ENCODE data around the gene TACR3. TPM values are rescaled to one million over a fixed set of nuclear protein-coding genes. Genes with fewer than 3 reads are reported as not detected.
"Not testable (repeated sequence)": the region's sequence is repeated elsewhere in the genome, so short reads cannot be mapped to it uniquely, and the experiment has no call there.

Gene TACR3
- total RNA-seq, 4 donors from 2014 or later: not detected

DNA sequence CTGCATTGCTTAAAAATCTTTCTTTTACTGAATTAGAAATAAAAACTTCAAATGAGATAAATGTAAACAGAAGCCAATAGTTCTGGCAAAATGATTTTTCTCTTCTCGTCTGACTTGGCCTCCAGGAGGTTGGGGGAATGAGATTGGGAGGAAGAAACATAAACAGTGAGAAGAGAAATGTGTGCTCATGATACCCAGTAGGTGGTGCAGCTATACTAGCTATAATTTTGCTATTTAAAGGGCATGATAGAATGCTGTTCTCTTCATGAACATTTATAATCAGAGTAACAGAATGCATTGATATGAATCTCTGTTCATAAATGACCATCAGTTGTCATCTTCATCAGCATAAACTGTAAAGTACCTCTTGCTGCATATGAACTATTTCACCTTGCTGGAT is 85.5 kb downstream of the TACR3 start:
- WGBS, 2 donors (ENCODE audit: low coverage in 1 of 2): 0 to 25% methylated on average over 1 of the region's 1 CpG

DNA sequence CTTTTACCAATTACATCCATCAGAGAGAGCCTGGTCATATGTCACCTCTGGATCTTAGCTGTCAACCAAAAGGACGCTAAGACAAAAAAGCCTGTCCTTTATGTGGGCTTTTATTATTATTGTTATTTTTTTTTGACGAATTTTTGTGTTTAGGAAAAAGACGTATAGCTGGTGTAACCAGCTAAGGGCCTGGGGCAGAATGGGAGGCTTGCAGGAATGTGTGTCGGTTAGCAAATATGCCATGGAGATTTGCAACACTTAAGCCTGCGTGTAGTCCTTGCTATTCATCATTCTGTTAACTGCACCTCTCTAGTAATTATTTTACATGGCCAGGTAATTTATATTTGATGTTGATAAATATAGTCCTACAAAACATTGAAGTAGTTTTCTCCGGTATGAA is 93.5 kb downstream of the TACR3 start:
- Histone ChIP-seq H3K4me1 (no peaks in the 10 kb centered on the region), H3K27me3 (no peaks in the 10 kb centered on the region), H3K36me3 (no peaks in the 10 kb centered on the region), H3K9me3 (no peaks in the 10 kb centered on the region), H3K4me3 (no peak overlapping the region), H3K27ac (no peak overlapping the region)
- TF ChIP-seq, protein P1, sequence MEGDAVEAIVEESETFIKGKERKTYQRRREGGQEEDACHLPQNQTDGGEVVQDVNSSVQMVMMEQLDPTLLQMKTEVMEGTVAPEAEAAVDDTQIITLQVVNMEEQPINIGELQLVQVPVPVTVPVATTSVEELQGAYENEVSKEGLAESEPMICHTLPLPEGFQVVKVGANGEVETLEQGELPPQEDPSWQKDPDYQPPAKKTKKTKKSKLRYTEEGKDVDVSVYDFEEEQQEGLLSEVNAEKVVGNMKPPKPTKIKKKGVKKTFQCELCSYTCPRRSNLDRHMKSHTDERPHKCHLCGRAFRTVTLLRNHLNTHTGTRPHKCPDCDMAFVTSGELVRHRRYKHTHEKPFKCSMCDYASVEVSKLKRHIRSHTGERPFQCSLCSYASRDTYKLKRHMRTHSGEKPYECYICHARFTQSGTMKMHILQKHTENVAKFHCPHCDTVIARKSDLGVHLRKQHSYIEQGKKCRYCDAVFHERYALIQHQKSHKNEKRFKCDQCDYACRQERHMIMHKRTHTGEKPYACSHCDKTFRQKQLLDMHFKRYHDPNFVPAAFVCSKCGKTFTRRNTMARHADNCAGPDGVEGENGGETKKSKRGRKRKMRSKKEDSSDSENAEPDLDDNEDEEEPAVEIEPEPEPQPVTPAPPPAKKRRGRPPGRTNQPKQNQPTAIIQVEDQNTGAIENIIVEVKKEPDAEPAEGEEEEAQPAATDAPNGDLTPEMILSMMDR (IDR thresholded peaks at IDR 0.05): no peak
- TF ChIP-seq POLR2A (IDR thresholded peaks at IDR 0.05) (no peak), EP300 (IDR thresholded peaks at IDR 0.05; ENCODE audit: low read depth) (no peak), POLR2AphosphoS5 (IDR thresholded peaks at IDR 0.05) (no peak)
- intact Hi-C loops (cut with DNase I; ENCODE audit: low total_unique reads): no loop called here
- in situ Hi-C loops (cut with MboI; ENCODE audit: low pct_ligation_motif_present in 1 of 4, low pct_unique_long_range_greater_than_20kb in 1 of 4, low sequenced_read_pairs in 3 of 4): no loop called here
- WGBS, 2 donors (ENCODE audit: low coverage in 1 of 2): 78 to 82% methylated on average over 6 of the region's 6 CpGs
- DNase-seq: no peak

More for the DNA sequence above, 85.5 kb downstream of the TACR3 start:
- H3K27ac ChIP-seq: no peak overlapping the region
- H3K27me3 ChIP-seq: no peaks in the 10 kb centered on the region
- intact Hi-C loops (cut with DNase I; ENCODE audit: low total_unique reads) (no loop called here), in situ Hi-C loops (cut with MboI; ENCODE audit: low pct_ligation_motif_present in 1 of 4, low pct_unique_long_range_greater_than_20kb in 1 of 4, low sequenced_read_pairs in 3 of 4) (no loop called here)
- TF ChIP-seq POLR2A (IDR thresholded peaks at IDR 0.05): no peak
- H3K4me3 ChIP-seq: no peak overlapping the region
- no peaks in the 10 kb centered on the region for H3K4me1 ChIP-seq
- no peaks in the 10 kb centered on the region for H3K9me3 ChIP-seq
- H3K36me3 ChIP-seq: no peaks in the 10 kb centered on the region
- no peak for DNase-seq

DNA sequence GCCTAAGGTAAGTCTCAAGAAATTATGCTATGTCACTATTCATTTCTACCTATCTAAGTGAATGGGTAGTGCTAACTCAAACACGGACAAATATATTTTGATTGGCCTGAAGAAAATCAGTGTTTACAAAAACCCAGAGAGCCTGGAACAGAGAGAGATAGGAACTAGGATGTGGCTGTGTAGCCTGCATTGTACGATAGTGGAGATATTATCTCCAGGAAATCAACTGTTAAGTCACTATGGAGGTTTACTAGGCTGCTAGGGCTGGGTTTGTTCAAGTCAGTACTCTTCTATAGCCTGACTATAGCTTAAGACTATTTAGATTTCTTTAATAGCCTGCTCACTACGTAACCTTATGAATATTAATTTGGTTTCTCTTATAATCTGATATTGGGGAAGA is 127.9 kb downstream of the TACR3 start:
- in situ Hi-C loops (cut with MboI; ENCODE audit: low pct_ligation_motif_present in 1 of 4, low pct_unique_long_range_greater_than_20kb in 1 of 4, low sequenced_read_pairs in 3 of 4): no loop called here
- no peak for DNase-seq

DNA sequence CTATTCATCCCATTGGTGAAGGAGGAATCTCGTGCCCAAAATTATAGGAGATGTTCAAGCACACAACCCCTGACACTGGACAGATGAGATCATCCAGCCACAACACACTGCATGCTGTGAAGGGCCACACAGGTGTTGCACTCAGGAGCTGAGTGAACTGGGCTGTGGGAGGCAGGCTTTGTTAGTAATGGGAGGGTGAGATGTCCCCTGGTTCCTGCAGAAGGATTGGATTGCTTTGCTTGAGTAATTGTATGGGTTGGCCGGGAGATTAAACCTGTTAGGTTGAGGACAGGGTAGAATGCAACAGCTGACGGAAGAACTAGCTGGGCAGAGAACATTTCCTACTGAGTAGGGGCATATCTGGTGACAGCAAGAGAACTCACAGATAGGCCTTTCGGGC is 152.2 kb downstream of the TACR3 start:
- no peaks in the 10 kb centered on the region for H3K36me3 ChIP-seq
- intact Hi-C loops (cut with DNase I; ENCODE audit: low total_unique reads) (no loop called here), in situ Hi-C loops (cut with MboI; ENCODE audit: low pct_ligation_motif_present in 1 of 4, low pct_unique_long_range_greater_than_20kb in 1 of 4, low sequenced_read_pairs in 3 of 4) (no loop called here)
- H3K4me1 ChIP-seq: no peaks in the 10 kb centered on the region
- no peak overlapping the region for H3K27ac ChIP-seq
- no peak for TF ChIP-seq EP300 (IDR thresholded peaks at IDR 0.05; ENCODE audit: low read depth)
- no peak for TF ChIP-seq POLR2A (IDR thresholded peaks at IDR 0.05)
- no peak overlapping the region for H3K4me3 ChIP-seq
- H3K27me3 ChIP-seq: no peaks in the 10 kb centered on the region
- no peaks in the 10 kb centered on the region for H3K9me3 ChIP-seq
- no peak for DNase-seq
- 60 to 83% methylated on average over 1 to 4 of the region's 4 CpGs for WGBS, 2 donors (ENCODE audit: low coverage in 1 of 2)

More for the DNA sequence above, 127.9 kb downstream of the TACR3 start:
- no peaks in the 10 kb centered on the region for H3K27me3 ChIP-seq
- intact Hi-C loops (cut with DNase I; ENCODE audit: low total_unique reads): no loop called here
- 63 to 68% methylated on average over 3 of the region's 3 CpGs for WGBS, 2 donors (ENCODE audit: low coverage in 1 of 2)
- H3K4me1 ChIP-seq: no peaks in the 10 kb centered on the region
- TF ChIP-seq, protein P1 (IDR thresholded peaks at IDR 0.05): no peak
- TF ChIP-seq POLR2AphosphoS5 (IDR thresholded peaks at IDR 0.05): no peak
- no peak for TF ChIP-seq EP300 (IDR thresholded peaks at IDR 0.05; ENCODE audit: low read depth)
- no peak for TF ChIP-seq POLR2A (IDR thresholded peaks at IDR 0.05)
- H3K36me3 ChIP-seq: no peaks in the 10 kb centered on the region
- no peaks in the 10 kb centered on the region for H3K9me3 ChIP-seq
- H3K27ac ChIP-seq: no peak overlapping the region
- H3K4me3 ChIP-seq: no peak overlapping the region

DNA sequence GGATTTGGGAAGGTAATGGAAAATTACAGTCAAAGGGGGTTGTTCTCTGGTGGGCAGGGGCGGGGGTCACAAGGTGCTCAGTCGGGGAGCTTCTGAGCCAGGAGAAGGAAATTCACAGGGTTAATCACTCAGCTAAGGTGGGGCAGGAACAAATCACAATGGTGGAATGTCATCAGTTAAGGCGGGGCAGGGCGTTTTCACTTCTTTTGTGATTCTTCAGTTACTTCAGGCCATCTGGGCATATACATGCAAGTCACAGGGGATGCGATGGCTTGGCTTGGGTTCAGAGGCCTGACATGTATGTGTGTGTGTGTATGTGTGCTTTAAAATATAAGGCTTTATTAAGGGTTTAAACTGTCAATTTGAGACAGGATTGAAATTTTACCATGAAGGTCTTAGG is 160.6 kb downstream of the TACR3 start:
- DNase-seq; H3K4me1 ChIP-seq; H3K9me3 ChIP-seq; H3K36me3 ChIP-seq; intact Hi-C loops (cut with DNase I; ENCODE audit: low total_unique reads); H3K27me3 ChIP-seq; H3K4me3 ChIP-seq; in situ Hi-C loops (cut with MboI; ENCODE audit: low pct_ligation_motif_present in 1 of 4, low pct_unique_long_range_greater_than_20kb in 1 of 4, low sequenced_read_pairs in 3 of 4); H3K27ac ChIP-seq: not testable (repeated sequence)
- WGBS, 2 donors (ENCODE audit: low coverage in 1 of 2): 50% methylated on average over 3 of the region's 5 CpGs; no CpG with 5 or more reads in 1 of the 2 donors
